Mucosa of stomach (tissue), 1 donor: ENCODE results near the gene TMTC2.
"Not testable (repeated sequence)": the region's sequence is repeated elsewhere in the genome, so short reads cannot be mapped to it uniquely, and the experiment has no call there.

Experiments used
- H3K27me3 ChIP-seq: one replicate; pipeline ENCODE4 v1.7.0; 2013; ENCODE audit warnings: mild to moderate bottlenecking, low read length; ENCODE audit not compliant: control insufficient read depth, insufficient read depth
- H3K36me3 ChIP-seq: one replicate; pipeline ENCODE4 v1.7.0; 2013; ENCODE audit warnings: low read length; ENCODE audit not compliant: control insufficient read depth, insufficient read depth
- H3K4me1 ChIP-seq: one replicate; pipeline ENCODE4 v1.7.0; 2013; ENCODE audit warnings: mild to moderate bottlenecking, low read length; ENCODE audit not compliant: control insufficient read depth, insufficient read depth
- H3K4me3 ChIP-seq: one replicate; pipeline ENCODE4 v1.7.0; 2013; ENCODE audit warnings: low read length
- H3K9ac ChIP-seq: one replicate; pipeline ENCODE4 v1.7.0; 2013; ENCODE audit warnings: mild to moderate bottlenecking, low read length, moderate library complexity
- H3K9me3 ChIP-seq: one replicate; pipeline ENCODE4 v1.7.0; 2013; ENCODE audit warnings: mild to moderate bottlenecking, low read length, moderate library complexity; ENCODE audit not compliant: control insufficient read depth
- donor health status: Pancreatic carcinoma.

TMTC2 gene

GRCh38 chr12:83086023-83086422 is 399.3 kb downstream of the TMTC2 start:
- Histone ChIP-seq H3K4me3 (no peak overlapping the region), H3K36me3 (no peaks in the 10 kb centered on the region), H3K4me1 (peaks cover 7% of the 10 kb centered on the region), H3K9ac (no peak overlapping the region), H3K27me3 (no peaks in the 10 kb centered on the region), H3K9me3 (no peaks in the 10 kb centered on the region)

- Histone ChIP-seq H3K36me3 (no peaks in the 10 kb centered on the region), H3K9me3 (no peaks in the 10 kb centered on the region), H3K27me3 (no peaks in the 10 kb centered on the region), H3K4me3 (no peak overlapping the region), H3K9ac (no peak overlapping the region), H3K4me1 (peaks cover 7% of the 10 kb centered on the region)
Observed at GRCh38 chr12:83089575-83089974, 402.9 kb downstream of the TMTC2 start.

- no peaks in the 10 kb centered on the region for H3K4me1 ChIP-seq
- no peaks in the 10 kb centered on the region for H3K27me3 ChIP-seq
- H3K36me3 ChIP-seq: no peaks in the 10 kb centered on the region
- H3K9ac ChIP-seq: no peak overlapping the region
- no peaks in the 10 kb centered on the region for H3K9me3 ChIP-seq
- no peak overlapping the region for H3K4me3 ChIP-seq
Observed at GRCh38 chr12:83092129-83092528, 405.4 kb downstream of the TMTC2 start.

GRCh38 chr12:83092606-83093005 is 405.9 kb downstream of the TMTC2 start:
- no peak overlapping the region for H3K4me3 ChIP-seq
- no peaks in the 10 kb centered on the region for H3K36me3 ChIP-seq

DNA sequence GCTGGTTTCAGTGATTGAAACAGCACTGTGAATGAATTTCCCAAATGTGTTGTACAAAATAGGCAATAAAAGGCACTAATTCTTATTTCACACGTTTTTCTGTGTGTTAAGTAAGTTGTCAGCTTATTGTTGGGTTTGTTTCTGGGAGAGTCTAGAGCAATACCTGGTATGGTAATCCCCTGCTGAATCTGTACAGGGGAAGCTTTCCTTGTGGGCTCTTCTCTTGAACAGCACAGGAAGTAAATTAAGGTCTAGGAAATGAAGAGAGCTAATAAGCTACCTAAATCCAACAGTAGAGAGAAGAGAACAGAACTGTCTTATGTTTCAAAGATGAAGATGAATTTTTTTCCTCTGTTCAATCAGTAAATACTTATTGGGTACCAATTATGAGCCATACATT is 406.7 kb downstream of the TMTC2 start:
- Histone ChIP-seq H3K36me3 (no peaks in the 10 kb centered on the region), H3K4me3 (no peak overlapping the region), H3K4me1 (no peaks in the 10 kb centered on the region), H3K9me3 (no peaks in the 10 kb centered on the region), H3K27me3 (no peaks in the 10 kb centered on the region), H3K9ac (no peak overlapping the region)

More at GRCh38 chr12:83092606-83093005, 405.9 kb downstream of the TMTC2 start:
- H3K27me3 ChIP-seq: no peaks in the 10 kb centered on the region
- H3K9ac ChIP-seq: no peak overlapping the region
- H3K4me1 ChIP-seq: no peaks in the 10 kb centered on the region
- no peaks in the 10 kb centered on the region for H3K9me3 ChIP-seq

DNA sequence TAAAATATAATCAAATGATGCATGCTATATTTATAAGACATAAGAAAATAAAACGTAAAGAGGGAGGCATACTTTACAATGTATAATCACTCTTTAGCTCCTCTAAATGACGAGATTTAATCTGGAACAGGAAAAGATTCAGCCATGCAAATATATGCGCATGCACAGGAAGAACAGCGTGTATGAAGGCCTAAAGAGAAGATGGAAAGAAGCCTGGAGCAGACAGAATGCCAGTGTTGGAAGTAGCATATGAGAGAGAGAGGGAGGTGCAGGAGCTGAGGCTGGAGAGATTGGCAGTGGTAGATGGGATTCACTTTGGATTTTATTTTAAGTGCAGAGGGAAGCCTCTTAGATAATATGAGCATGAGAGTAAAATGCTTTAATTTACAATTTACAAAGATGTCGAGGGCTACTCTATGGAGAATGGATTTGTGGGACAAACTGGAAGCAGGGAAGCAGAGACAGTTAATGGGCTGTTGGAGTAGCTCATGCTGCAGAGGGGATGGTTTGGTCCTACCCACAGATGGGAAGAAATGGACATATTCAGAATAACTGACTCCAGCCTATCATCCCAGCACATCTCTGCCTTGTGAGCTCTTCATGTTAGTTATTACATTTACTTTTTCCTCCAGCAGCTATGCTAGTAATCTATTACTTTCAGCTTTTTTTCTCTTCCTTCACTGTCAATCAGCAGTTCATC is 411.1 kb downstream of the TMTC2 start:
- no peaks in the 10 kb centered on the region for H3K4me1 ChIP-seq
- no peak overlapping the region for H3K4me3 ChIP-seq
- no peak overlapping the region for H3K9ac ChIP-seq
- H3K36me3 ChIP-seq: no peaks in the 10 kb centered on the region
- H3K27me3 ChIP-seq: no peaks in the 10 kb centered on the region
- no peaks in the 10 kb centered on the region for H3K9me3 ChIP-seq

DNA sequence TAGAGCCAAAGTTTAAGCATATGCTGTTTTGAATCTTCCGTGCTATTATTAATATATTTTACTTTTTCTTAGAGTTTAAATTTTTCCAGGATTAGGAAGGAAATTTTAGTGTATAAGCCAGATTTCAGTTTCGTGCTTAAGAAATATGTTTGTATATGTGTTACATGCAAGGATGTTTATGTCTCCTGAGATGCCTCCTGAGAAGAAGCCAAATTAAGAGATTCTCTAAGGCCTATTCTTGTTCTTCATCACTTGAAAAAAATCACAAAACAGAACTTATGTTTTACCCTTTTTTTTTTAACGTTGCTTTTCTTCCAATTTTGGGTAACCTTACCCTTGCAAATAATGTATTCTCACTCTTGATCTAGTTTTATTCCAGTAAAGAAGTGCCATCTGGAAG is 412.7 kb downstream of the TMTC2 start:
- Histone ChIP-seq H3K36me3 (no peaks in the 10 kb centered on the region), H3K27me3 (no peaks in the 10 kb centered on the region), H3K9me3 (no peaks in the 10 kb centered on the region), H3K4me3 (no peak overlapping the region), H3K4me1 (no peaks in the 10 kb centered on the region), H3K9ac (no peak overlapping the region)

DNA sequence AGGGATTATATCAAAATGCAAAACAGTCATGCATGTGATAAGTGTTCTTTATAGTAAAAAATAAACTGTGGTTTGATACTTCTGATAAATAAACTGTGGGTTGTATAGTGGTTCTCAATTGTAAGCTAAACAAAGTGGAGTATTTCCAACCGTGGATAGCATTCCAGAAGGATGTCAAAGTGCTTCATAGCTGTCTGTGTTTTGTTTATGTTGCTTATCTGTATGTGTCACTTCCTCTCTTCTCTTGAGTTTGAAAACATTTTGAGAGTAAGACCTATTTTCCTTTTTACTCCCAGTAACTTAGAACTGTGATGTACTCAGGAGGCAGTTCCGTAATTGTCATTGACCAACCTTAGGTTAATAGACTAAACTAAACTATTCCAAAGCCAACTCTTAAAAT is 415.8 kb downstream of the TMTC2 start:
- H3K9ac ChIP-seq: no peak overlapping the region
- no peaks in the 10 kb centered on the region for H3K9me3 ChIP-seq
- H3K27me3 ChIP-seq: no peaks in the 10 kb centered on the region
- H3K4me1 ChIP-seq: no peaks in the 10 kb centered on the region
- H3K4me3 ChIP-seq: no peak overlapping the region
- H3K36me3 ChIP-seq: no peaks in the 10 kb centered on the region

GRCh38 chr12:83106873-83107272 is 420.2 kb downstream of the TMTC2 start:
- H3K27me3 ChIP-seq: no peaks in the 10 kb centered on the region
- H3K36me3 ChIP-seq: no peaks in the 10 kb centered on the region
- H3K9me3 ChIP-seq: no peaks in the 10 kb centered on the region
- H3K4me1 ChIP-seq: no peaks in the 10 kb centered on the region
- no peak overlapping the region for H3K9ac ChIP-seq
- H3K4me3 ChIP-seq: no peak overlapping the region

DNA sequence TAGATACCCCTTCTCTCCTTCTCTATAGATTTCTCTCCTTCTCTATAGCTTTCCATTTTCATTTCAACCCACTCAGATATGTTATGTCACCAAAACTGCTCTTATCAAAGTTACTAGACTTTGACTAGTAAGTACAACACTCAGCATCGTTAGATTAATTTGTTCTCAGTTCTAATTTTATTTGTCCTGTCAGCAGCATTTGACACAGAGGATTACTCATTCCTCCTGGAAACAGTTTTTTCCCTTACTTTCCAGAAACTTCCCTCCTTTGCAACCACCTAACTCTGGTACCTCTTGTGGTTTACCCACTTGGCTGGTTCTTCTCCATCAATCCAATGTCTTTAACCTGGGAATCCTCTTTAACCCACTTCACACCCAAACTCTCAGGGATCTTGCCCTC is 423.7 kb downstream of the TMTC2 start:
- H3K4me1 ChIP-seq: no peaks in the 10 kb centered on the region
- no peak overlapping the region for H3K4me3 ChIP-seq
- H3K9ac ChIP-seq: no peak overlapping the region
- H3K27me3 ChIP-seq: no peaks in the 10 kb centered on the region
- no peaks in the 10 kb centered on the region for H3K9me3 ChIP-seq
- no peaks in the 10 kb centered on the region for H3K36me3 ChIP-seq

GRCh38 chr12:83113945-83114344 is 427.2 kb downstream of the TMTC2 start:
- H3K9me3 ChIP-seq: no peaks in the 10 kb centered on the region
- H3K4me3 ChIP-seq: no peak overlapping the region
- no peak overlapping the region for H3K9ac ChIP-seq

DNA sequence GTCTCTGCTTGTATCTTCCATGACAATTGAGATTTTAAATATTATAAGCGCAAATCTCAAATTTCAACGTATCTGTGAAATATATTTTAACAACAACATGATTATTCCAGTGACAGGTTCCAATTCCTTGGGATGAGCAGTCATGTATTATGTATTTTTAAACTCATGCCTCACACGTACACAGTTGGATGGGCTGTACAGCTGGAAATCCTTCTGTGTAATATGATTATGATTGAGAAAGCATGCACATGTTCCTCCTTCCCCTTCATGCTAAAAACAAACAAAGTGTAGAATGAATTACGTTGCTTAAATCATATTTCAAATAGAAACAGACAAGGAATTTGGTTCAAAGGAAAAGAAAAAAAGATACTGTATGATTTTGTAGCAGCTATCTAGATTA is 428.3 kb downstream of the TMTC2 start:
- H3K9me3 ChIP-seq: no peaks in the 10 kb centered on the region
- no peak overlapping the region for H3K9ac ChIP-seq
- H3K4me1 ChIP-seq: no peaks in the 10 kb centered on the region
- no peaks in the 10 kb centered on the region for H3K36me3 ChIP-seq
- H3K27me3 ChIP-seq: no peaks in the 10 kb centered on the region
- no peak overlapping the region for H3K4me3 ChIP-seq

More at GRCh38 chr12:83113945-83114344, 427.2 kb downstream of the TMTC2 start:
- Histone ChIP-seq H3K36me3 (no peaks in the 10 kb centered on the region), H3K4me1 (no peaks in the 10 kb centered on the region), H3K27me3 (no peaks in the 10 kb centered on the region)

DNA sequence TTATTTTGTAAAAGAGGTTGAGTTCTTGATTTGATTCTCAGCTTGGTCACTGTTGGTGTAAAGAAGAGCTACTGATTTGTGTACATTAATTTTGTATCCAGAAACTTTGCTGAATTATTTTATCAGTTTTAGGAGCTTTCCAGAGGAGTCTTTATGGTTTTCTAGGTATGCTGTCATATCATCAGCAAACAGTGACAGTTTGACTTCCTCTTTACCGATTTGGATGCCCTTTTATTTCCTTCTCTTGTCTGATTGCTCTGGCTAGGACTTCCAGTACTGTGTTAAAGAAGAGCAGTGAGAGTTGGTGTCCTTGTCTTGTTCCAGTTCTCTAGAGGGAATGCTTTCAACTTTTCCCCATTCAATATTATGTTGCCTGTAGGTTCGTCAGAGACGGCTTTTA is 431.2 kb downstream of the TMTC2 start:
- H3K36me3 ChIP-seq: not testable (repeated sequence)

More for the DNA sequence above, 431.2 kb downstream of the TMTC2 start:
- not testable (repeated sequence) for H3K27me3 ChIP-seq, H3K9ac ChIP-seq, H3K9me3 ChIP-seq, H3K4me1 ChIP-seq, H3K4me3 ChIP-seq
